ENCODE measurements around the gene ARID1B. TPM values are rescaled to one million over a fixed set of nuclear protein-coding genes. Genes with fewer than 3 reads are reported as not detected.

The ARID1B gene
- total RNA-seq, 1 donor from 2014 or later = 16.3 TPM

- TF ChIP-seq CTCF (IDR thresholded peaks at IDR 0.05; ENCODE audit: insufficient read depth, low read length, severe bottlenecking) = no peak
- no peak for DNase-seq (ENCODE audit: low read depth)
- peak; percentile 7 for FAIRE-seq
Measured at GRCh38 chr6:157196391-157196790, 419.2 kb downstream of the ARID1B start.

GRCh38 chr6:157198425-157199279 is 421.5 kb downstream of the ARID1B start:
- no peak for TF ChIP-seq CTCF (IDR thresholded peaks at IDR 0.05; ENCODE audit: insufficient read depth, low read length, severe bottlenecking)
- Histone ChIP-seq H3K27me3 (ENCODE audit: control insufficient read depth, insufficient read depth, low read length) (no peaks in the 10 kb centered on the region), H3K4me3 (ENCODE audit: low read depth, low read length) (peak overlapping the region; percentile 23), H3K36me3 (ENCODE audit: control insufficient read depth, insufficient read depth, low read length) (peaks cover 11% of the 10 kb centered on the region)
- peak; percentile 98 for FAIRE-seq
- DNase-seq (ENCODE audit: low read depth) = peak; percentile 98

More at GRCh38 chr6:157196391-157196790, 419.2 kb downstream of the ARID1B start:
- peaks cover 9% of the 10 kb centered on the region for H3K36me3 ChIP-seq (ENCODE audit: control insufficient read depth, insufficient read depth, low read length)
- no peaks in the 10 kb centered on the region for H3K27me3 ChIP-seq (ENCODE audit: control insufficient read depth, insufficient read depth, low read length)
- H3K4me3 ChIP-seq (ENCODE audit: low read depth, low read length) = no peak overlapping the region

DNA sequence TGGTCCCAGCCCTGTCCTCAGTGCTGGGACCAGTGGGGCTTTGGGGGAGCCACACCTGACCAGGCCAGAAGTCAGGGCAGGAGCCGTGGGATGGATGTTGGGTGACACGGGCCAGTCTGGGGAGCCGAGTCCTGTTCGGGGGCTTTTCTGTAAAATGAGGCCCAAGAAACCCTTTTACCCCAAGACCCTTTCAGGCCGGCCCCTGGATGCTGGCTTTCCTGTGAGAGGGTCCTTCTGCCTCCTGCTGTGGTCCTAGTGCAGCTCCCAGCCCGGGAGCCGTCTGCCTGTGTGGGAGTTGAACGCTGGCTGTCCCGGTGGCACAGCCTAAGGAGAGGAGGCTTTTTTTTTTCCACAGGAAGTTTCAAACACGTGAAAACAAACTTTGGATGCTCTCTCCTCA is 422.9 kb downstream of the ARID1B start:
- H3K4me3 ChIP-seq (ENCODE audit: low read depth, low read length) = no peak overlapping the region
- DNase-seq (ENCODE audit: low read depth) = no peak
- no peak for FAIRE-seq
- no peak for TF ChIP-seq CTCF (IDR thresholded peaks at IDR 0.05; ENCODE audit: insufficient read depth, low read length, severe bottlenecking)
- H3K27me3 ChIP-seq (ENCODE audit: control insufficient read depth, insufficient read depth, low read length) = no peaks in the 10 kb centered on the region
- peaks cover 12% of the 10 kb centered on the region for H3K36me3 ChIP-seq (ENCODE audit: control insufficient read depth, insufficient read depth, low read length)

DNA sequence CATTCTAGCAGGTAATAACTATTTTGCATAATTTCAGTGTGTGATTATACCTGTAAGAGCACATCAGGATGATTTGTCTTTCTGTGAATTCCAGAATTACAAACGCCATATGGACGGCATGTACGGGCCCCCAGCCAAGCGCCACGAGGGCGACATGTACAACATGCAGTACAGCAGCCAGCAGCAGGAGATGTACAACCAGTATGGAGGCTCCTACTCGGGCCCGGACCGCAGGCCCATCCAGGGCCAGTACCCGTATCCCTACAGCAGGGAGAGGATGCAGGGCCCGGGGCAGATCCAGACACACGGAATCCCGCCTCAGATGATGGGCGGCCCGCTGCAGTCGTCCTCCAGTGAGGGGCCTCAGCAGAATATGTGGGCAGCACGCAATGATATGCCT is 423.4 kb downstream of the ARID1B start:
- Histone ChIP-seq H3K36me3 (ENCODE audit: control insufficient read depth, insufficient read depth, low read length) (peaks cover 12% of the 10 kb centered on the region), H3K4me3 (ENCODE audit: low read depth, low read length) (no peak overlapping the region), H3K27me3 (ENCODE audit: control insufficient read depth, insufficient read depth, low read length) (no peaks in the 10 kb centered on the region)
- no peak for FAIRE-seq
- TF ChIP-seq CTCF (IDR thresholded peaks at IDR 0.05; ENCODE audit: insufficient read depth, low read length, severe bottlenecking) = no peak
- DNase-seq (ENCODE audit: low read depth) = no peak

DNA sequence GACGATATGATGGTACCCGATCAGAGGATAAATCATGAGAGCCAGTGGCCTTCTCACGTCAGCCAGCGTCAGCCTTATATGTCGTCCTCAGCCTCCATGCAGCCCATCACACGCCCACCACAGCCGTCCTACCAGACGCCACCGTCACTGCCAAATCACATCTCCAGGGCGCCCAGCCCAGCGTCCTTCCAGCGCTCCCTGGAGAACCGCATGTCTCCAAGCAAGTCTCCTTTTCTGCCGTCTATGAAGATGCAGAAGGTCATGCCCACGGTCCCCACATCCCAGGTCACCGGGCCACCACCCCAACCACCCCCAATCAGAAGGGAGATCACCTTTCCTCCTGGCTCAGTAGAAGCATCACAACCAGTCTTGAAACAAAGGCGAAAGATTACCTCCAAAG is 423.9 kb downstream of the ARID1B start:
- no peak for FAIRE-seq
- Histone ChIP-seq H3K36me3 (ENCODE audit: control insufficient read depth, insufficient read depth, low read length) (peaks cover 12% of the 10 kb centered on the region), H3K27me3 (ENCODE audit: control insufficient read depth, insufficient read depth, low read length) (no peaks in the 10 kb centered on the region), H3K4me3 (ENCODE audit: low read depth, low read length) (no peak overlapping the region)
- no peak for TF ChIP-seq CTCF (IDR thresholded peaks at IDR 0.05; ENCODE audit: insufficient read depth, low read length, severe bottlenecking)
- DNase-seq (ENCODE audit: low read depth) = no peak
